GM19455 (cell line): ENCODE data around the gene USP2.

Experiments used
- ATAC-seq: cut with Tn5 transposase; IDR thresholded peaks from one replicate; pipeline ENCODE4 v1.9.1; 2021; ENCODE audit not compliant: unreplicated experiment

USP2 gene

GRCh38 chr11:119307219-119307618 is 74.3 kb downstream of the USP2 start:
- ATAC-seq, result no peak

DNA sequence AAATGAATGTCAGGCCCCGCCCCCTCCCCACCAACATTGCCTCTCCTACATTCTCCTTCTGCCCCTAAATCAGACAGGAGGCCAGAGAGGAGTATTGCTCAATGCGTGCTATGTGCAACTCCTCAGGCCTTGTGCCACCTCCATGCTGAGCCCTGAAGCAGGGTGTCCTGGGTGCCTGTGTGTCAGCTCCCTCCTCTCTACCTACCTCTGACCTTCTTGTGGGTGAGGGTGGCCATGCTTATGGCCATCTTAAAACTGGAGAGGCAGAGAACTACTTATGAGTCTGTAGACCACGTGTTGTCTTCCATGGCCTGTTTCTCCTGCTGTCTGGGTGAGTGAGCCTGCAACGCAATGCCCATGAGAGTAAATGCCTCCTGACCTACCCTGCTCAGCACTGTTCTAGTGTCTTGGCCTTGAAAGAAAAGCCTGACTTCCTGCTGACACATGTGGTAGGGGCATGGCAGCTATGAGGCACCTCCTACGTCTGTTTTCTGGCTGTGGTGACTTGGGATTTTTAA is 75.1 kb downstream of the USP2 start:
- ATAC-seq, result no peak

DNA sequence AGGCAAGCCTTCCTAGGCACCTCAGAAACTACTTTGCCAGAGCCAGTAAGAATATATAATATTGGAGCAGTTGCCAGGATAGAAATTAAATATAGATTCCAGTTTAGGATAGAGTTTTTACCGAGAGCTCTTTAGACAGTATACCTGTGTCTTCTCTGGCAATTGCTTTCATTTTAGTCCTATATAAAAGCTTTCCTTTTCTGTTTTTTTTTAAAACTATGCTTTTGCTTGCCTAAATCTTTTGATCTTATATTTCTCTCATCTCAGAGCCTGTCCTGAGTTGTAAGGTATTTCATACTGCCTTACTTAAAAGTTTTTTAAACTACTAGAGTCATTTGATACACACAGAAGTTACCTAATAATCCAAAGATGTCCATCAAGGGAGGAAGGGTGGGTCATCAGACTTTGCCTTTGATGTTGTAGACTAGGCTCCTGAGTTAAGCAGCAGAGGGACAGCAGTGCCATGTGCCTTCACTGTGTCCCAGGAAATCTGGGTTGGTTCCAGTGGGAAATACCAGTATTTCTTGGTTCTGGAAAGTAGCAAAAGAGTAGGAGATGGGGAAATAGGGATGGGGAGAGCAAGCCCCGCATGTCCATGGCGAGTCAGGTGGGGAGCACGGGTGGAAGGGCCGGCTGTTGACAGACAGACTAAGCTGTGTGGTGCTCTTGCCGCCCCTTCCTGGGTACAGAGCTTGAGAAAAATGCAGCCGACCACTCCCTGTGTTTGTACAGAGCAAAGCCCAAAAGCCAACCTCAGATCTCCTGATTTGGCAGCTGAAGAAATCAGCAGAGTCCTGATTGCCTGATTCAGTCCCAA is 75.7 kb downstream of the USP2 start:
- ATAC-seq, result no peak
